WTC11 (cell line): ENCODE results near the gene ANKRD61. TPM values are rescaled to one million over a fixed set of nuclear protein-coding genes. Genes with fewer than 3 reads are reported as not detected.

Experiments used
- ATAC-seq: fragments of 200-7000 bp; cut with Tn5 transposase; 2 replicates; pipeline ENCODE4 v1.10.0; 2021; ENCODE audit warnings: mild to moderate bottlenecking, moderate library complexity
- CTCF ChIA-PET: fragments of 300-600 bp; sonication (Branson Sonifier 250); formaldehyde crosslinking; loops from one replicate; lab custom pipeline; 2021; ENCODE audit warnings: antibody characterized with exemption; lab: Charles Lee
- POLR2A ChIA-PET: fragments of 350-600 bp; sonication (Branson Sonifier 250); formaldehyde crosslinking; loops from one replicate; lab custom pipeline; 2021; ENCODE audit warnings: antibody characterized with exemption; lab: Charles Lee
- DNase-seq: peaks from one replicate; pipeline ENCODE4 v3.0.0; 2021; ENCODE audit warnings: low spot score
- H3K27ac Mint-ChIP-seq: 2 replicates; pipeline ENCODE4 v1.8.0; 2021; ENCODE audit warnings: mixed read lengths
- H3K27me3 Mint-ChIP-seq: 2 replicates; pipeline ENCODE4 v1.8.0; 2021; ENCODE audit warnings: low read depth, mild to moderate bottlenecking, moderate library complexity, mixed read lengths
- H3K36me3 Mint-ChIP-seq: 2 replicates; pipeline ENCODE4 v1.8.0; 2021; ENCODE audit warnings: mixed read lengths
- H3K4me1 Mint-ChIP-seq: 2 replicates; pipeline ENCODE4 v1.8.0; 2022; ENCODE audit warnings: mixed read lengths
- H3K4me3 Mint-ChIP-seq: 2 replicates; pipeline ENCODE4 v1.8.0; 2021; ENCODE audit warnings: mild to moderate bottlenecking, moderate library complexity, mixed read lengths
- H3K9me3 Mint-ChIP-seq: 2 replicates; pipeline ENCODE4 v1.8.0; 2021; ENCODE audit warnings: mixed read lengths
- AFF4 ChIP-seq: sonication (generic); formaldehyde crosslinking; IDR thresholded peaks from 2 replicates; pipeline ENCODE4 v1.8.1; 2023; ENCODE audit warnings: mild to moderate bottlenecking, missing genetic modification reagents, borderline replicate concordance
- CBFB ChIP-seq: sonication (generic); formaldehyde crosslinking; IDR thresholded peaks from 2 replicates; pipeline ENCODE4 v1.8.1; 2022; ENCODE audit warnings: mild to moderate bottlenecking, low read depth, missing genetic modification reagents
- CREM ChIP-seq: sonication (generic); formaldehyde crosslinking; IDR thresholded peaks from 2 replicates; pipeline ENCODE4 v1.8.1; 2022; ENCODE audit warnings: mild to moderate bottlenecking, missing genetic modification reagents, moderate library complexity
- ETV6 ChIP-seq: sonication (generic); formaldehyde crosslinking; IDR thresholded peaks from 2 replicates; pipeline ENCODE4 v1.8.1; 2022; ENCODE audit warnings: mild to moderate bottlenecking, missing genetic modification reagents
- NR2C2 ChIP-seq: sonication (generic); formaldehyde crosslinking; IDR thresholded peaks from 2 replicates; pipeline ENCODE4 v1.8.0; 2022; ENCODE audit warnings: mild to moderate bottlenecking, missing genetic modification reagents
- NR3C1 ChIP-seq: sonication (generic); formaldehyde crosslinking; conservative IDR thresholded peaks from 2 replicates; pipeline ENCODE4 v1.8.1; 2023; ENCODE audit warnings: low read depth, mild to moderate bottlenecking, missing genetic modification reagents
- RELA ChIP-seq: sonication (generic); formaldehyde crosslinking; IDR thresholded peaks from 2 replicates; pipeline ENCODE4 v1.8.1; 2022; ENCODE audit warnings: missing genetic modification reagents, mild to moderate bottlenecking, borderline replicate concordance
- SMAD3 ChIP-seq: sonication (generic); formaldehyde crosslinking; IDR thresholded peaks from 2 replicates; pipeline ENCODE4 v1.8.0; 2022; ENCODE audit warnings: missing genetic modification reagents, mild to moderate bottlenecking, borderline replicate concordance
- ZBTB21 ChIP-seq: sonication (generic); formaldehyde crosslinking; IDR thresholded peaks from 2 replicates; pipeline ENCODE4 v1.8.1; 2023; ENCODE audit warnings: mild to moderate bottlenecking, missing genetic modification reagents, borderline replicate concordance
- ZNF138 ChIP-seq: sonication (generic); formaldehyde crosslinking; conservative IDR thresholded peaks from 2 replicates; pipeline ENCODE4 v1.8.1; 2022; ENCODE audit warnings: mild to moderate bottlenecking, moderate library complexity, missing genetic modification reagents
- ZNF281 ChIP-seq: sonication (generic); formaldehyde crosslinking; IDR thresholded peaks from 2 replicates; pipeline ENCODE4 v1.8.0; 2023; ENCODE audit warnings: mild to moderate bottlenecking, missing genetic modification reagents
- ZNF423 ChIP-seq: fragments of 250-450 bp; sonication (Bioruptor Pico); IDR thresholded peaks from 2 replicates; pipeline ENCODE4 v2.1.2; 2022; ENCODE audit warnings: mild to moderate bottlenecking, moderate library complexity
- total RNA-seq: library from RNA; stranded (reverse); gene quantifications from 3 replicates; pipeline ENCODE4 v1.2.3, GENCODE V29; 2021
- TF ChIP-seq, protein P1 (sequence below): sonication (generic); formaldehyde crosslinking; IDR thresholded peaks from 2 replicates; pipeline ENCODE4 v1.8.1; 2022; ENCODE audit warnings: mild to moderate bottlenecking, missing genetic modification reagents, moderate library complexity, borderline replicate concordance
- TF ChIP-seq, protein P2 (sequence below): sonication (generic); formaldehyde crosslinking; conservative IDR thresholded peaks from 2 replicates; pipeline ENCODE4 v1.8.1; 2023; ENCODE audit warnings: mild to moderate bottlenecking, low read depth, missing genetic modification reagents, moderate library complexity

ANKRD61 gene
- total RNA-seq, 1 experiment from 2014 or later: not detected

- ATAC-seq: no peak
- POLR2A ChIA-PET: no interaction called here
- DNase-seq: no peak
- no peak overlapping the region for H3K27ac Mint-ChIP-seq
- peaks cover 63% of the 10 kb centered on the region for H3K36me3 Mint-ChIP-seq
- H3K4me1 Mint-ChIP-seq: no peaks in the 10 kb centered on the region
- H3K4me3 Mint-ChIP-seq: no peak overlapping the region
- no peaks in the 10 kb centered on the region for H3K27me3 Mint-ChIP-seq
- no peak for TF ChIP-seq ZNF281 (CRISPR knock-in tag)
- no peak for TF ChIP-seq ETV6
- TF ChIP-seq RELA (CRISPR knock-in tag): no peak
- TF ChIP-seq, all 79 proteins: peak for 0
- CTCF ChIA-PET: interaction anchor here (1.4 kb wide), 1 partner anchor 175 kb away, joined by 3 read pairs; no protein-coding TSS in a partner anchor
- no peaks in the 10 kb centered on the region for H3K9me3 Mint-ChIP-seq
These were observed 991 bp downstream of the ANKRD61 start for GRCh38 chr7:6032167-6032566.

DNA sequence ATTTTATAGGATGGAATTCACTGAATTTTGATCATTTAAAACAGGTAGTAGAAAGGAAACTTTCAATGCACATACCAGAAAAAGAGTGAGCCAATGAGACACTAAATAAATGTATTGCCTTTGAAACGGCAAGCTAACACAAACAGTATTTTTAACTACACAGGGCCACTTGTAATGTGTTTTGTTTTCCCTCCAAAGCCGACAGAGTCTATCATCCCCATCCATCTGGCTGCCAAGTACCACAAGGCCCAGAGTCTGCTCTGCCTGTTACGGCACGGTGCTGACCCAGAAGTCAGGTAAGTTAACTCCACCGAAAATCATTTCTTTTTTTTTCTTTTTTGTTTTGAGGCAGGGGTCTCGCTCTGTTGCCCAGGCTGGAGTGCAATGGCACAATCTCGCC is 1.5 kb downstream of the ANKRD61 start:
- Mint-ChIP-seq H3K27me3 (no peaks in the 10 kb centered on the region), H3K9me3 (no peaks in the 10 kb centered on the region), H3K36me3 (peaks cover 62% of the 10 kb centered on the region), H3K4me3 (no peak overlapping the region), H3K27ac (no peak overlapping the region), H3K4me1 (no peaks in the 10 kb centered on the region)
- TF ChIP-seq ZBTB21 (CRISPR knock-in tag) (no peak), ZNF423 (CRISPR knock-in tag) (no peak), CREM (CRISPR knock-in tag) (no peak), SMAD3 (CRISPR knock-in tag) (no peak), CBFB (no peak), NR3C1 (no peak), AFF4 (CRISPR knock-in tag) (no peak), ZNF138 (CRISPR knock-in tag) (no peak), NR2C2 (CRISPR knock-in tag) (no peak)
- TF ChIP-seq, protein P1, sequence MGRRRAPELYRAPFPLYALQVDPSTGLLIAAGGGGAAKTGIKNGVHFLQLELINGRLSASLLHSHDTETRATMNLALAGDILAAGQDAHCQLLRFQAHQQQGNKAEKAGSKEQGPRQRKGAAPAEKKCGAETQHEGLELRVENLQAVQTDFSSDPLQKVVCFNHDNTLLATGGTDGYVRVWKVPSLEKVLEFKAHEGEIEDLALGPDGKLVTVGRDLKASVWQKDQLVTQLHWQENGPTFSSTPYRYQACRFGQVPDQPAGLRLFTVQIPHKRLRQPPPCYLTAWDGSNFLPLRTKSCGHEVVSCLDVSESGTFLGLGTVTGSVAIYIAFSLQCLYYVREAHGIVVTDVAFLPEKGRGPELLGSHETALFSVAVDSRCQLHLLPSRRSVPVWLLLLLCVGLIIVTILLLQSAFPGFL (CRISPR knock-in tag): no peak
- TF ChIP-seq, protein P2, sequence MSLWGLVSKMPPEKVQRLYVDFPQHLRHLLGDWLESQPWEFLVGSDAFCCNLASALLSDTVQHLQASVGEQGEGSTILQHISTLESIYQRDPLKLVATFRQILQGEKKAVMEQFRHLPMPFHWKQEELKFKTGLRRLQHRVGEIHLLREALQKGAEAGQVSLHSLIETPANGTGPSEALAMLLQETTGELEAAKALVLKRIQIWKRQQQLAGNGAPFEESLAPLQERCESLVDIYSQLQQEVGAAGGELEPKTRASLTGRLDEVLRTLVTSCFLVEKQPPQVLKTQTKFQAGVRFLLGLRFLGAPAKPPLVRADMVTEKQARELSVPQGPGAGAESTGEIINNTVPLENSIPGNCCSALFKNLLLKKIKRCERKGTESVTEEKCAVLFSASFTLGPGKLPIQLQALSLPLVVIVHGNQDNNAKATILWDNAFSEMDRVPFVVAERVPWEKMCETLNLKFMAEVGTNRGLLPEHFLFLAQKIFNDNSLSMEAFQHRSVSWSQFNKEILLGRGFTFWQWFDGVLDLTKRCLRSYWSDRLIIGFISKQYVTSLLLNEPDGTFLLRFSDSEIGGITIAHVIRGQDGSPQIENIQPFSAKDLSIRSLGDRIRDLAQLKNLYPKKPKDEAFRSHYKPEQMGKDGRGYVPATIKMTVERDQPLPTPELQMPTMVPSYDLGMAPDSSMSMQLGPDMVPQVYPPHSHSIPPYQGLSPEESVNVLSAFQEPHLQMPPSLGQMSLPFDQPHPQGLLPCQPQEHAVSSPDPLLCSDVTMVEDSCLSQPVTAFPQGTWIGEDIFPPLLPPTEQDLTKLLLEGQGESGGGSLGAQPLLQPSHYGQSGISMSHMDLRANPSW (CRISPR knock-in tag): no peak
- DNase-seq (no peak), ATAC-seq (no peak)
- POLR2A ChIA-PET: interaction anchor here (1.2 kb wide), 1 partner anchor 24 kb away, joined by 3 read pairs; the partner anchor contains the start of genes AIMP2 and PMS2
- CTCF ChIA-PET: no interaction called here
